OCI-LY1 (cell line): ENCODE results near the gene PGBD5.

Source experiments
- EZH2 ChIP-seq: fragments of 200-600 bp; sonication (generic), shearing (Covaris generic); IDR thresholded peaks from 2 replicates; pipeline ENCODE4 v1.8.0; 2017; ENCODE audit warnings: borderline replicate concordance, mixed run types, mild to moderate bottlenecking, antibody characterized with exemption, low read length, moderate library complexity, mixed read lengths
- TF ChIP-seq, protein P1 (sequence below): fragments of 200-600 bp; sonication (generic), shearing (Covaris generic); IDR thresholded peaks from 2 replicates; pipeline ENCODE4 v1.5.1; 2017; ENCODE audit warnings: mild to moderate bottlenecking, antibody characterized with exemption, low read length, moderate library complexity, mixed read lengths

DNA sequence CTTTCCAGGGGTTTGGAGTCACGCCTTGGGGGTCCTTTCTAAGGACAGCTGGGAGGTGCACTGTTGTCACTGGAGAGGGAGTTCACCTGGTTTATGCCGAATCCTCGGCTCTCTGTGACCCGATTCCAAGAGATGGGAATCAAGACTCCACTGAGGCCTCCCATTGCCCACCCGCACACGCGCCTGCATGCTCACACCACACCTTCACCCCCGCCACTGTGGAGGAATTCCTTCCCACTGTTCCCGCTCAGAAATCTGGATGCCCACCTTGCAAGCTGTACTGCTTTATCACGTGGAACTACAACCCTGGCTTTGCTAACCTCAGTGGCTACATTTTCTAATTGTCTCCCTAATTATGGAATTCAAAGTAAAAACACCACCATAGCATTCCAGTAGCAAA is 29.2 kb downstream of the PGBD5 start:
- TF ChIP-seq, protein P1, sequence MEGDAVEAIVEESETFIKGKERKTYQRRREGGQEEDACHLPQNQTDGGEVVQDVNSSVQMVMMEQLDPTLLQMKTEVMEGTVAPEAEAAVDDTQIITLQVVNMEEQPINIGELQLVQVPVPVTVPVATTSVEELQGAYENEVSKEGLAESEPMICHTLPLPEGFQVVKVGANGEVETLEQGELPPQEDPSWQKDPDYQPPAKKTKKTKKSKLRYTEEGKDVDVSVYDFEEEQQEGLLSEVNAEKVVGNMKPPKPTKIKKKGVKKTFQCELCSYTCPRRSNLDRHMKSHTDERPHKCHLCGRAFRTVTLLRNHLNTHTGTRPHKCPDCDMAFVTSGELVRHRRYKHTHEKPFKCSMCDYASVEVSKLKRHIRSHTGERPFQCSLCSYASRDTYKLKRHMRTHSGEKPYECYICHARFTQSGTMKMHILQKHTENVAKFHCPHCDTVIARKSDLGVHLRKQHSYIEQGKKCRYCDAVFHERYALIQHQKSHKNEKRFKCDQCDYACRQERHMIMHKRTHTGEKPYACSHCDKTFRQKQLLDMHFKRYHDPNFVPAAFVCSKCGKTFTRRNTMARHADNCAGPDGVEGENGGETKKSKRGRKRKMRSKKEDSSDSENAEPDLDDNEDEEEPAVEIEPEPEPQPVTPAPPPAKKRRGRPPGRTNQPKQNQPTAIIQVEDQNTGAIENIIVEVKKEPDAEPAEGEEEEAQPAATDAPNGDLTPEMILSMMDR, result no peak
- TF ChIP-seq EZH2, result no peak
